Activated CD4-positive, CD25-positive, alpha-beta regulatory T cell (primary cell): Measurements from ENCODE around the gene VASN.
"Not testable (repeated sequence)": the region's sequence is repeated elsewhere in the genome, so short reads cannot be mapped to it uniquely, and the experiment has no call there.

ENCODE experiments used
- DNase-seq, 4 experiments: peaks; one replicate each; lab custom pipeline; 2025; lab: John Stamatoyannopoulos, UW

VASN gene

DNA sequence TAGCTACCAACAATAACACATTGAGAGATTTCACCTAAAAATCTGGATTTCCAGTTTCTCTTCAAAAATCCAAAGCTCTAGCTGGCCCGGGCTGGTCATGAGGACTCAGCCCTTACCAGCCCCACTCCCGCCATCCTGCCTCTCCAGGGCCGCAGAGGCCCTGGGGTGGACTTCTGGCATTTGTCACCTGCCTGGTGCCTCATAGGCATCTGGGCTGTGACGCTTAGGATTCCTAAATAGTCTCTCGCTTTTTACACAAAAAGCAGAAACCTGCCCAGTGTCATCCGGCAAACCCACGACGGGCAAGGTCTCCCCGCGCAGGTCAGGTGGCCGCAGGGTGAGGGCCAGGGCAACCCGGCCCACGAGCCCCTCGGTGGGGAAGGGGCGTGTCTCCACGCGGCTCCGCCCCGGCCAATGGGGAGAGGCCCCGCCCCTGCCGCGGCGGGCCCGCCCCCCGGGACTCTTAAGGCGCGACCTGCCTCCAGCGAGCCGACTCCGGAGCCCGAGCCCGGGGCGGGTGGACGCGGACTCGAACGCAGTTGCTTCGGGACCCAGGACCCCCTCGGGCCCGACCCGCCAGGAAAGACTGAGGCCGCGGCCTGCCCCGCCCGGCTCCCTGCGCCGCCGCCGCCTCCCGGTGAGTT, at the start of gene VASN:
VASN (plus strand) TSS at position 492 of the 644 bp plus-strand sequence. CDS start 9,030 bp downstream, outside the sequence.
- DNase-seq, result peak; percentile 42 to 58 (median 52)

- no peak for DNase-seq
Observed at GRCh38 chr16:4322121-4323052, 49.3 kb upstream of the VASN start.

- no peak for DNase-seq
Observed at GRCh38 chr16:4323071-4323844, 48.4 kb upstream of the VASN start.

DNA sequence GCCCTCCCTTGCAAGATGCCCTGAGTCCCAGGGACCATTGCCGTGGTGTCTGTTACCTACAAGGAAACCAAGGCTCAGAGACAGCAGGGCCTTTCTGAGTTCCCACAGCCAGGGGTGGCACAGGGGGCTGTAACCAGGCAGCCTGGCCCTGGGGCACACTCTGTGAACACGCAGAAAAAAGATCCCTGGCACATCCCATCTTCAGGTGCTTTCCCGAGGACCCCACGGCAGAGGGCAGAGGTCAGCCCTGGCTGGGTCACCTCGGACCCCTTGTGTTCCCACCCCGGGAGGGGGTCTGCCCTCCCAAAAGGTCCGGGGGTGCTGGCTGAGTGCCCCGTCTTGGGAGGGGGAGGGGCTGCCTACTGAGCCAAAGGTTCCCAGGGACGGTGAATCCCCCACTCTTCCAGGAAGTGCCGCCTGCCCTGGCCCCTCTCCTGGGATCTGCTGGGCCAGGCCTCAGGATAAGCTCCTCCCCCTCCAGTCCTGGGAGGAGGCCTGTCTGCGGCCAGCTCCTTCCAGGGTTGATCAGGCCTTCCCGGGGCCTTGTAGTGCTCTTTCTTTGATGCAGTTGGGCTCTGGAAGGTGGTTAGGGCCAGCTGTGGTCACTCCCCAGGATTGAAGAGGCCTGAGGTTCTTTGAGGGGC, 47.7 kb upstream of the VASN start:
- no peak for DNase-seq

DNA sequence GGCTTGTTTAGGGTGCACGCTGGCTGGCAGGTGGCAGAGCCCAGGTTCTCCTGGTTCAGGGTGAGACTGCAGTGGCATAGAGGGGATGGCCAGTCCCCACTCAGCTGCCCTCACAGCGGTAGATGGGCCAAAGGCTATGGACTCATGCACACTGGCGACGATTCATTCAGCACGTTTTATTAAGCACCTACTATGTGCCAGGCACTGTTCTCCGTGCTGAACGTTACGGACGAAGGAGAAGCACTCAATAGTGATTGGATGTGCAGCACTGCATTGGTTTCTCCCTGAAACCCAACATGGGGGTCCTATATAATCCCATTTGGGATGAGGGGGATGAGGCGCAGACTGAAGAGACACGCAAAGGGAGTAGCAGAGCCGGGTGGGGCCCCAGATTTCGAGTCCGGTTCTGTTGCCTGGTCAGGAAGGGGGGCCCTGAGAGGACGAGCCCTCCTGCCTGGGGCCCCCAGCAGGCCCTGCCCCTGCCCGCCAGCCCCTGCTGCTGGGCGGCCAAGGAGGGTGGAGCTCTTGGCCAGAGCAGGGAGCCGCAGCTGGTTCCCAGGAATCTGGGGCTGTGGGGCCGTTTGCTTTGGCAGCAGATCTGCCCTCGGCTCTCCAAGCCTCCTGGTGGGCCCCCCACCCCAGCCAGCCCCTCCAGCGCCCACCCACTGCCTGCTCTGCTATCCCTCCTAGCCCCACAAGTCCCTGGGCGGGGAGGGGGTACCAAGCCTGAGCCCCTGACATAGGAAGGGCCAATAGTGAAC, 47.0 kb upstream of the VASN start:
- DNase-seq, result no peak

DNA sequence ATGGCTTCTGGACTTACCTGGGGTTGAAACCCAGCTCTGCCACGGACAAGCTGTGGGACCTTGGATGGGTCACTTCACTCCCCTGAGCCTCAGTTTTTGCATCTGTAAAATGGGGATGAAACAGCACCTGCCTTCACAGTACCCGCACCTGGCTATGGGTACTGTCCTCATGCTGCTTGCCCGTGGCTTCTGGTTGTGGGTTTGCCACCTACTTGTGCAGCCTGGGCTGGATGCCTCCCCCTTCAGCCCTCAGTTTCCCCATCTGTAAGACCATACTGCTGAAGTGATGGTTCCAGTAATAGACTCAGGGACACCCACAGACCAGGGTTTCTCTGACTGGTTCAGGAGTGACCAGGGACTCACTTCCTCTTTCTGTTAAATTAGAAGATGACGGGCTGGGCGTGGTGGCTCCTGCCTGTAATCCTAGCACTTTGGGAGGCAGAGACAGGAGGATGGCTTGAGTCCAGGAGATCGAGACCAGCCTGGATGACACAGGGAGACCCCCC, 46.3 kb upstream of the VASN start:
- no peak for DNase-seq

GRCh38 chr16:4327386-4328045, 44.1 kb upstream of the VASN start:
- no peak for DNase-seq

DNA sequence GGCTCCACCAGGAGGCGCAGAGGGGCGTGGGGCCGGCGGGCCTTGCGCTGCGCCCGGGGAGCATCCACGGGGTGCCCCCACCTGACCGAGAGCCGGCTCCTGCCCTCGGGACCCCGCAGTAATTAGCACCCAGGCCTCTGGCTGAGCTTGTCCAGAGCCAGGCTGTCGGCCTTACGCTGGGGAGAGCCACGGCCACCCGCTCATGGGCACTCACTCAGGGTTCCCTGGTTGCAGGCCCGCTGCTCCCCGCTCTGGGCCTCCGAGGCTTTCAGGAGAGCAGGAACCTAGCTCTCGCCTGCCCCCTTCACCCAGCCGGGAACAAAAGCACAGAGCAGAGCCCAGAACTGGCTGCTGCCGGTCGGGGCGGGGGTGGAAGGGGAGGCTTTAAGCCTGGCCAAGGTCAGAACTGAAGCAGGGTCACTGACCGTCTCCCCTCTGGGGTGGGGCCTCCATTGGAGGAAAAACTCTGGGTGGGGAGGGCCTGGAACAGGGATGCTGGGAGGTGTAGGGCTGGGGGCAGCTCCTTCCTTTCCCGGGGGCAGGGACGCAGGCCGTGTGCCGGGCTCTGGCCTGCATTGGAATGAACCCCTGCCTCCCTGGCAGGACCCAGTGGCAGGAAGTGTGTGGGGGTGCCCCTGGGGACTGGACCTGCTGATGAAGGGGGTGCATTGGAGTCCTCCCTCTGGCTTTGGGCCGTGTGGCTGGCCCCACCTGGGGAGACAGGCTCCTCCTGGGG, 43.4 kb upstream of the VASN start:
- DNase-seq, result no peak

DNA sequence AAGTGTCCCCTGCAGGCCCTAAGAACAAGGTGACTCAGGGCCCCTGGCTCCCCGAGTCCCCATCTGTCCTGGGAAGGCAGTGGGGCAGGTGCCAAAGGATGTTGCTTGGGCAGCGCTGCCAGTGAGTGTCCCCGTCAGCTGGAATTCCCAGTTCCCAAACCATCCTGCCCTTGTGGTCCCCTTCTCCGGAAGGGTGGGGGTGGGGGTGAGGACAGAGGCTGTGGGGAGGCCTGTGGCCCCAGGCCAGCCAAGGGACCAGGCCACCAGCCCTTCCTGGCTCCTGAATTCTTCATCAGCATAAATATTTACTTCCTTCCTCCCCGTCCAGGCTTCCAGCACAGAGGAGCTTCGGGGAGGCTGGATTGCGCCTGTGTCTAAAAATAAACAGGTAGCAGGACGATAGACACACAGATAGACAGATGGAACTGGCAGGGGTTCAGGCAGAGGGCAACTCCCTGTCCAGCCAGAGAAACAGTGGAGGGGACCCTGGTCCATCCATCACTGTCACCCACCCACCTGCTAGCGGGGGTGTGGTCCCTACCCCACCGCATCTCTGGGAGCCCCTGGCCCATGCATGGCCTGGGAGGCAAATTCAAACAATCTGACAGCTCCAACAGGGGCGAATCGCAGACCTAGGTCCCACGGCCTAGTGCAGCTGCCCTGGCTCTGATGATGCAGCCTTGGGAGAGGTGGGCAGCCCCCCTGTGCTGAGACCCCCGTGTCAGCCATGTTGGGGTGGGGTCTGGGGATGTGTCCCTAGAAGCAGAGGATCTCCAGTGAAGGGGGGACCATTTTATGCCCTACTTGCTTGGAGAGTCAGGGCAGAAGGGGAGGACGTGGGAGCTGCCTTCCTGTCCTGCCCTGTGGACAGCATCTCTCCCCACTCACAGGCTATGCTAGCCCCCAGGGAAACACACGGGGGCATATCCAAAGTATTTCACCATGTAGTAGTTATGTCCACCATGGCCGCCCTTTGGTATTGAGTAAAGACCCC, 42.6 kb upstream of the VASN start:
- no peak for DNase-seq

- peak; percentile 52 to 63 (median 56) for DNase-seq
Observed at GRCh38 chr16:4330277-4330874, 41.3 kb upstream of the VASN start.

DNA sequence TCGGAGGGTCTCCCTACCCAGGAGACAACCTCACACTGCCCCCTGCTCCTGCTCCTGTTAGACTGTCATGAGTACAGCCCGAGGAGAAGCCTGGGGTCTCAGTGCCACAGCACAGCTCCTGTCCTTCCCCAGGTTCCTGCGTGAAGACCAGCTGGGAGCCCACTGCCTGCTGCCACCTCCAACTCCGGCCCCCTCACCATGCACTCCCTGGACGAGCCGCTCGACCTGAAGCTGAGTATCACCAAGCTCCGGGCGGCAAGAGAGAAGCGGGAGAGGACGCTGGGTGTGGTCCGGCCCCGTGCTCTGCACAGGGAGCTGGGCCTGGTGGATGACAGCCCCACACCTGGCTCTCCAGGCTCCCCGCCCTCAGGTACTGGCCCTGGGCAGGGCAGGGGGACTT, 39.6 kb upstream of the VASN start:
- no peak for DNase-seq

DNA sequence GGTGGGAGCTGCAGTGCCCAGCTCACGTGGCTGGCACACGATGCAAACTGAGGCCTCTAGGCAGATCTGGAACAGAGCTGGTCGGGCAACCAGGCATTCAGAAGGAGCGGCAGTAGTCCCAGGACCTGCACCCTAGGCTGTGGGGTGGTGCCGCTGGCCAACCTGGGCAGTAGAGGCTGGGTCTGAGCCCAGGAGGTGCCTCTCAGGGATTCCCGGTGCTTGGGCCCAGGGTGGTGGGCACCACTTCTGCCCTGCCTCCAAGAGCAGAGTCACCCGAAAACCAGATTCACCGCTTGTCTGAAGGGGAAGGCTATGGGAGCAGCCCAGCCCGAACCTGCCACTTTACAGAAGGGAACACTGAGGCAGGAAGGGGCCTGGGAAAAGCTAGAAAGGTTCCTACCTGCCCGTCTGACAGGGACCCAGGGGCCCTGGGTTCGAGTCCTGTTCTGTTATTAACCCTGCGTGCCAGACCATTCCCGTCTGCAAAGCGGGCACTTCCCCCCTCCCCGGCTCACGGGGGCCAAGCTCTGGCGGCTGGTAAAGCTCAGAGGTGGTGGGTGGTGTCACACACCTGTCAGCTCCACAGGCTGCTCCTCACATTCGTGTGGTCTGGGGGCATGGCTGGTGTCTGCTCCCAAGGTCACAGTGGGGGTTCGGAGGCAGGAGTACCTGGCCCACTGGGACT, 38.9 kb upstream of the VASN start:
- no peak for DNase-seq

DNA sequence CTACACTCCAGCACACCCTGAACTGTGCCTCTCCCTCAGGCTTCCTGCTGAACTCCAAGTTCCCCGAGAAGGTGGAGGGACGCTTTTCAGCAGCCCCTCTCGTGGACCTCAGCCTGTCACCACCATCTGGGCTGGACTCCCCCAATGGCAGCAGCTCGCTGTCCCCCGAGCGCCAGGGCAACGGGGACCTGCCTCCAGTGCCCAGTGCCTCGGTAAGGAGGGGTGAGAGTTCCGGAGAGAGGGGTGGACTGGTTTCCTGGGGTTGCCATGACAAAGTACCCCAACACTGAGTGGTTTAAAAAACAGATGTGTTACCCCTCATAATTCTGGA, 38.4 kb upstream of the VASN start:
- DNase-seq, result no peak

- not testable (repeated sequence) for DNase-seq
Observed at GRCh38 chr16:4333714-4334113, 37.9 kb upstream of the VASN start.

DNA sequence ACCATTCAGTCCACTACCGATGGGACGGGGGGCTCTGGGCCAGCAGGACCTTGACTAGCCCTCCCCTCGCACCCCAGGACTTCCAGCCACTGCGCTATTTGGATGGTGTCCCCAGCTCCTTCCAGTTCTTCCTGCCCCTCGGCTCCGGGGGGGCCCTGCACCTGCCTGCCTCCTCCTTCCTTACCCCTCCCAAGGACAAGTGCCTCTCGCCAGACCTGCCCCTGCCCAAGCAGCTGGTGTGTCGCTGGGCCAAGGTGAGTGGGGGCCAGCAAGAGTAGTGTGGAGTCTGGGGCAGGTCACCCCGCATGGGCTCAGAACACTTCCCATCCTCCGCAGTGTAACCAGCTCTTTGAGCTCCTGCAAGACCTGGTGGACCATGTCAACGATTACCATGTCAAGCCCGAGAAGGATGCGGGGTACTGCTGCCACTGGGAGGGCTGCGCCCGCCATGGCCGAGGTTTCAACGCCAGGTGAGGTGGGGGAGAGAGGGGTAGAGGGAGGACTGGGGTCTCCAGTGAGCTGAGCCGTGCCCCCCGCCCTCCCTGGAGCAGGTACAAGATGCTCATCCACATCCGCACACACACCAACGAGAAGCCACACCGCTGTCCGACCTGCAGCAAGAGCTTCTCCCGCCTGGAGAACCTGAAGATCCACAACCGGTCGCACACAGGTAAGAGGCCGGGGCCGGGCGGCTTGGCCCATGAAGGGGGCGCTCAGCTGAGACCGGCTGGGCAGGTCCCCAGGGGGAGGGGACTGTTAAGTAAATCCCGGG, 36.7 kb upstream of the VASN start:
- DNase-seq, result no peak

DNA sequence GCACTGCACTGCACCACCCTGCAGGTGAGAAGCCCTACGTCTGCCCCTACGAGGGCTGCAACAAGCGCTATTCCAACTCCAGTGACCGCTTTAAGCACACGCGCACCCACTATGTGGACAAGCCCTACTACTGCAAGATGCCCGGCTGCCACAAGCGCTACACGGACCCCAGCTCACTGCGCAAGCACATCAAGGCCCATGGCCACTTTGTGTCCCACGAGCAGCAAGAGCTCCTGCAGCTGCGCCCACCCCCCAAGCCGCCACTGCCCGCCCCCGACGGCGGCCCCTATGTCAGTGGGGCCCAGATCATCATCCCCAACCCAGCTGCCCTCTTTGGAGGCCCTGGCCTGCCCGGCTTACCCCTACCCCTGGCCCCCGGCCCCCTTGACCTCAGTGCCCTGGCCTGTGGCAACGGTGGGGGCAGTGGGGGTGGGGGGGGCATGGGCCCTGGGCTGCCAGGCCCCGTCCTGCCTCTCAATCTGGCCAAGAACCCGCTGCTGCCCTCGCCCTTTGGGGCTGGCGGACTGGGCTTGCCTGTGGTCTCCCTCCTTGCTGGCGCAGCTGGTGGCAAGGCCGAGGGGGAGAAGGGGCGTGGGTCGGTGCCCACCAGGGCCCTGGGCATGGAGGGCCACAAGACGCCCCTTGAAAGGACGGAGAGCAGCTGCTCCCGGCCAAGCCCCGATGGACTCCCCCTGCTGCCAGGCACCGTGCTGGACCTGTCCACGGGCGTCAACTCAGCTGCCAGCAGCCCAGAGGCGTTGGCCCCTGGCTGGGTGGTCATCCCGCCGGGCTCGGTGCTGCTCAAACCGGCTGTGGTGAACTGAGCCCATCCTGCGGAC, 34.7 kb upstream of the VASN start:
- DNase-seq, result no peak
